AG08395 (cell line): ENCODE results near the gene ZNF599.
"Not testable (repeated sequence)": the region's sequence is repeated elsewhere in the genome, so short reads cannot be mapped to it uniquely, and the experiment has no call there.

Experiments
- DNase-seq: peaks from one replicate; pipeline ENCODE4 v3.0.0; 2012; ENCODE audit warnings: mixed read lengths, low spot score

Gene ZNF599

GRCh38 chr19:34772697-34773554 lies at the start of gene ZNF599:
Gene ZNF599 (minus strand): TSS chr19:34773215. CDS start chr19:34772841, 374 bp downstream.
- peak; percentile 90 for DNase-seq

GRCh38 chr19:34818270-34818669 lies 45.3 kb upstream of the ZNF599 start:
- no peak for DNase-seq

- no peak for DNase-seq
Measured at GRCh38 chr19:34816708-34817107, 43.7 kb upstream of the ZNF599 start.

- peak; percentile 41 for DNase-seq
Measured at GRCh38 chr19:34808566-34808965, 35.6 kb upstream of the ZNF599 start.

GRCh38 chr19:34806976-34807860 lies 34.2 kb upstream of the ZNF599 start:
- DNase-seq: no peak

GRCh38 chr19:34804115-34804514 lies 31.1 kb upstream of the ZNF599 start:
- DNase-seq: no peak

GRCh38 chr19:34796953-34797352 lies 23.9 kb upstream of the ZNF599 start:
- DNase-seq: not testable (repeated sequence)

- DNase-seq: no peak
Measured at GRCh38 chr19:34794066-34794960, 21.3 kb upstream of the ZNF599 start.

GRCh38 chr19:34793565-34793964 lies 20.6 kb upstream of the ZNF599 start:
- DNase-seq: no peak

- DNase-seq: no peak
Measured at GRCh38 chr19:34788074-34788473, 15.1 kb upstream of the ZNF599 start.

- DNase-seq: no peak
Measured at GRCh38 chr19:34787059-34787824, 14.2 kb upstream of the ZNF599 start.

GRCh38 chr19:34786236-34786635 lies 13.2 kb upstream of the ZNF599 start:
- no peak for DNase-seq

- DNase-seq: no peak
Measured at GRCh38 chr19:34779652-34780051, 6.6 kb upstream of the ZNF599 start.

GRCh38 chr19:34778342-34778741 lies 5.3 kb upstream of the ZNF599 start:
- no peak for DNase-seq

- no peak for DNase-seq
Measured at GRCh38 chr19:34774857-34775256, 1.8 kb upstream of the ZNF599 start.

- DNase-seq: no peak
Measured at GRCh38 chr19:34773555-34773864, 495 bp upstream of the ZNF599 start.

GRCh38 chr19:34767951-34768350 lies 5.1 kb downstream of the ZNF599 start:
- DNase-seq: no peak

- no peak for DNase-seq
Measured at GRCh38 chr19:34766386-34766785, 6.6 kb downstream of the ZNF599 start.

- DNase-seq: no peak
Measured at GRCh38 chr19:34759218-34759917, 13.6 kb downstream of the ZNF599 start.

GRCh38 chr19:34757441-34757840 lies 15.6 kb downstream of the ZNF599 start:
- DNase-seq: no peak
